ENCODE measurements around the gene ZC2HC1C. TPM values are rescaled to one million over a fixed set of nuclear protein-coding genes. Genes with fewer than 3 reads are reported as not detected.
A peak's percentile ranks its signal among the peaks of the same experiment; 100 is the strongest.

The ZC2HC1C gene
- total RNA-seq, 1 experiment from 2014 or later = 1.3 TPM

DNA sequence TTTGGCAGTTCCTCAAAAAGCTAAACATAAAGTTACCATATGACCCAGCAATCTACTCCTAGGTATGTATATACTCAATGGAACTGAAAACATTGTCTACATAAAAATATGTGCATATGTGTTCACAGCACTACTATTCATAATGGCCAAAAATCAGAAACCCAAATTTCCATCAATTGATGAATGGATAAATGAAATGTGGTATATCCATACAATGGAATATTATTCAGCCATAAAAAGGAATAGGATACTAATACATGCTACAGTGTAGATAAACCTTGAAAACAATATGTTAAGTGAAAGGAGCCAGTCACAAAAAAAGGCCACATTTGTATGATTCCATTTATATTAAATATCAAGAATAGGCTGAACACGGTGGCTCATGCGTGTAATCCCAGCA is 9.0 kb upstream of the ZC2HC1C start:
- H3K36me3 Mint-ChIP-seq (ENCODE audit: insufficient read depth, unreplicated experiment) = peaks cover 16% of the 10 kb centered on the region
- TF ChIP-seq, protein P1, sequence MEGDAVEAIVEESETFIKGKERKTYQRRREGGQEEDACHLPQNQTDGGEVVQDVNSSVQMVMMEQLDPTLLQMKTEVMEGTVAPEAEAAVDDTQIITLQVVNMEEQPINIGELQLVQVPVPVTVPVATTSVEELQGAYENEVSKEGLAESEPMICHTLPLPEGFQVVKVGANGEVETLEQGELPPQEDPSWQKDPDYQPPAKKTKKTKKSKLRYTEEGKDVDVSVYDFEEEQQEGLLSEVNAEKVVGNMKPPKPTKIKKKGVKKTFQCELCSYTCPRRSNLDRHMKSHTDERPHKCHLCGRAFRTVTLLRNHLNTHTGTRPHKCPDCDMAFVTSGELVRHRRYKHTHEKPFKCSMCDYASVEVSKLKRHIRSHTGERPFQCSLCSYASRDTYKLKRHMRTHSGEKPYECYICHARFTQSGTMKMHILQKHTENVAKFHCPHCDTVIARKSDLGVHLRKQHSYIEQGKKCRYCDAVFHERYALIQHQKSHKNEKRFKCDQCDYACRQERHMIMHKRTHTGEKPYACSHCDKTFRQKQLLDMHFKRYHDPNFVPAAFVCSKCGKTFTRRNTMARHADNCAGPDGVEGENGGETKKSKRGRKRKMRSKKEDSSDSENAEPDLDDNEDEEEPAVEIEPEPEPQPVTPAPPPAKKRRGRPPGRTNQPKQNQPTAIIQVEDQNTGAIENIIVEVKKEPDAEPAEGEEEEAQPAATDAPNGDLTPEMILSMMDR (IDR thresholded peaks at IDR 0.05; ENCODE audit: unreplicated experiment) = no peak
- no peaks in the 10 kb centered on the region for H3K9me3 Mint-ChIP-seq (ENCODE audit: unreplicated experiment)
- H3K4me3 Mint-ChIP-seq (ENCODE audit: unreplicated experiment) = no peak overlapping the region
- H3K27me3 Mint-ChIP-seq (ENCODE audit: insufficient read depth, unreplicated experiment) = no peaks in the 10 kb centered on the region
- ChIA-PET POLR2A (no interaction called here), CTCF (no interaction called here)
- H3K27ac Mint-ChIP-seq (ENCODE audit: low read depth, unreplicated experiment) = no peak overlapping the region
- BruUV-seq (replicated peaks) = no TSS peak
- intact Hi-C loops (cut with micrococcal nuclease) = no loop called here
- DNase-seq (ENCODE audit: unreplicated experiment) = no peak
- peaks cover 9% of the 10 kb centered on the region for H3K4me1 Mint-ChIP-seq (ENCODE audit: insufficient read depth, unreplicated experiment)

DNA sequence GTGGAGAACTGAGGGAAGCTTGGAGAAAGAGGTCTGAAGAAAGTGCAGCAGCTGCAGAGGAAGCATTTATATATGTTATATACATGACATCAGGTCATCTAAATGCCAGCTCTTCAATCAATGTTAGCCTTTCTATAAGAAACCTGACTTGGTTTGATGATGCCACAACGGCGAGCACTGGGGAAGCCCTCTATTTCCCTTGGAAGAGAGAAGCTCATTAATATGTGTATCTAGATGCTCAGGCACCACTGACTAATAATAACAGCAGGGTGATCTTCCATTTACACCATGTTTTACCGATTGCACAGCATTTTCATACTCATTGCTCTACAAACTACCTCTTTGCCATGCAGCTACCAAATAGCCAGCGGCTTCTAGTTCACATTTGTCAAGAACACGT is 6.4 kb upstream of the ZC2HC1C start:
- intact Hi-C loops (cut with micrococcal nuclease) = no loop called here
- H3K27ac Mint-ChIP-seq (ENCODE audit: low read depth, unreplicated experiment) = peak overlapping the region; percentile 97
- BruUV-seq (replicated peaks) = no TSS peak
- POLR2A ChIA-PET = interaction anchor here (0.8 to 4.1 kb wide), 8 partner anchors 12 to 180 kb away, joined by 3 to 49 read pairs (median 4); partner anchors contain the start of genes DLST, EIF2B2 and MLH3
- no peaks in the 10 kb centered on the region for H3K27me3 Mint-ChIP-seq (ENCODE audit: insufficient read depth, unreplicated experiment)
- H3K4me1 Mint-ChIP-seq (ENCODE audit: insufficient read depth, unreplicated experiment) = peaks cover 4% of the 10 kb centered on the region
- DNase-seq (ENCODE audit: unreplicated experiment) = no peak
- H3K36me3 Mint-ChIP-seq (ENCODE audit: insufficient read depth, unreplicated experiment) = peaks cover 10% of the 10 kb centered on the region
- peak overlapping the region; percentile 100 for H3K4me3 Mint-ChIP-seq (ENCODE audit: unreplicated experiment)
- CTCF ChIA-PET = interaction anchor here (0.5 to 1.8 kb wide), 8 partner anchors 10 to 392 kb away, joined by 3 to 7 read pairs (median 4); no protein-coding TSS in a partner anchor
- no peaks in the 10 kb centered on the region for H3K9me3 Mint-ChIP-seq (ENCODE audit: unreplicated experiment)
- TF ChIP-seq, protein P1 (IDR thresholded peaks at IDR 0.05; ENCODE audit: unreplicated experiment) = no peak

DNA sequence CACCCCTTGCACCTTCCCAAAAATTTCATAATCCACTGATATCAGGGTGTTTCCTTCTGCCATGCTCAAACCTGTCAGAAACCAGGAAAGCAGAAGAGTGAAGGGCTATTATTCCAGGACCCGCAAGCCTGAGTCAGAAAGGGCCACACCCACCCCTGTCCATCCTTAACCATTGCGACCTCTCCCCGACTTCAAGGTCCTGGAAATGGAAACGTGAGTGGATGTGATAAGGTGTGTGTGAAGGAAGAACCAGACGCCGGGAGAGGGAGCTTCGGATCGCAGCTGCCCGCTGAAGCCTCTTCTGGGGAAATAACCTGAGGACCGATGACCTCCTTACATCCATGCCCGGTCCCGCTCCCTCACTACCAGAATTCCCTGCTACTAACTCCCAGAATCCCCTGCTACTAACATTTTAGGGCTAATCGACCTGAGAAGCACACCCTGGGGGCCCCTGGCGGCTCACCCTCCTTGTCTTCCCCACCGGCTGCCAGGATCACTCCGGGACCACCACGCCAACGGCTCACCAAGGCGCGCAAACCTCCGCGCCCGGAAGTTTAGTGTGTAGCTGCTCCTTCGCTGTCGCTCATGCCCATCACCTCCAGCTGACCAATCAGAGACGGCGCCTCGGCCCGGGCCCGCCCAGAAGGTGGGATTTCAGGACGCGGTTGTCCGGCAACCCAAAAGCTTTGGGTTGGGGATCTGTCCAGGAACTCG is 5.8 kb upstream of the ZC2HC1C start, which contains the start of gene ACYP1:
Gene ACYP1 (minus strand): TSS at position 534 of the 714 bp plus-strand sequence. CDS start 471 bp downstream, at position 63.
- no peaks in the 10 kb centered on the region for H3K9me3 Mint-ChIP-seq (ENCODE audit: unreplicated experiment)
- peak within 1 kb of the TSS; percentile 97 for H3K27ac Mint-ChIP-seq (ENCODE audit: low read depth, unreplicated experiment)
- H3K4me3 Mint-ChIP-seq (ENCODE audit: unreplicated experiment) = peak within 1 kb of the TSS; percentile 100
- peak; percentile 90 for DNase-seq (ENCODE audit: unreplicated experiment)
- BruUV-seq (replicated peaks) = TSS peak; percentile 10
- peaks cover 10% of the 10 kb centered on the region for H3K36me3 Mint-ChIP-seq (ENCODE audit: insufficient read depth, unreplicated experiment)
- H3K27me3 Mint-ChIP-seq (ENCODE audit: insufficient read depth, unreplicated experiment) = no peaks in the 10 kb centered on the region
- ChIA-PET CTCF (interaction anchor here (0.6 to 1.8 kb wide), 11 partner anchors 11 to 226 kb away, joined by 3 to 7 read pairs (median 3); no protein-coding TSS in a partner anchor), POLR2A (interaction anchor here (0.6 to 4.1 kb wide), 17 partner anchors 8 to 923 kb away, joined by 3 to 49 read pairs (median 3); partner anchors contain the start of genes DLST, EIF2B2, MLH3 and NEK9)
- TF ChIP-seq, protein P1 (IDR thresholded peaks at IDR 0.05; ENCODE audit: unreplicated experiment) = no peak
- intact Hi-C loops (cut with micrococcal nuclease) = no loop called here
- peaks cover 4% of the 10 kb centered on the region for H3K4me1 Mint-ChIP-seq (ENCODE audit: insufficient read depth, unreplicated experiment)

DNA sequence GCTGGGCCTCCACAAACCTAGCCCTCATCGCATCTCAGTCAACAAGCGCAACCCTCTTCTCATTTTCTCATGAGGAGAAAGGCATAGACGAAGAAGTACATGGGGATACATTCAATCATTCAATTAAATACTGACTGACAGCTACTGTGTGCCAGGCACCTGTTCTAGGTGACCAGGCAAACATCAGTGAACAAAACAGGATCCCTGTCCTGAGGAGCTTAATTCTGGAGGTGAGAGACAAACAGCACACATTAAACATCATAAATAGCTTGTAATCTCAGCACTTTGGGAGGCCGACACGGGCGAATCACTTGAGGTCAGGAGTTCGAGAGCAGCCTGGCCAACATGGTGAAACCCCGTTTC is 5.3 kb upstream of the ZC2HC1C start:
- Mint-ChIP-seq H3K9me3 (ENCODE audit: unreplicated experiment) (no peaks in the 10 kb centered on the region), H3K27ac (ENCODE audit: low read depth, unreplicated experiment) (peak overlapping the region; percentile 97), H3K27me3 (ENCODE audit: insufficient read depth, unreplicated experiment) (no peaks in the 10 kb centered on the region), H3K36me3 (ENCODE audit: insufficient read depth, unreplicated experiment) (peaks cover 8% of the 10 kb centered on the region), H3K4me3 (ENCODE audit: unreplicated experiment) (peak overlapping the region; percentile 100), H3K4me1 (ENCODE audit: insufficient read depth, unreplicated experiment) (peaks cover 4% of the 10 kb centered on the region)
- POLR2A ChIA-PET = interaction anchor here (0.6 to 4.1 kb wide), 14 partner anchors 8 to 922 kb away, joined by 3 to 49 read pairs (median 3); partner anchors contain the start of genes EIF2B2, MLH3 and NEK9
- BruUV-seq (replicated peaks) = no TSS peak
- intact Hi-C loops (cut with micrococcal nuclease) = no loop called here
- TF ChIP-seq, protein P1 (IDR thresholded peaks at IDR 0.05; ENCODE audit: unreplicated experiment) = no peak
- CTCF ChIA-PET = interaction anchor here (0.9 to 1.8 kb wide), 7 partner anchors 11 to 203 kb away, joined by 3 to 7 read pairs (median 3); no protein-coding TSS in a partner anchor
- DNase-seq (ENCODE audit: unreplicated experiment) = no peak

Data from MCF 10A (cell line).